A172 (cell line): ENCODE data around the gene SLC12A6. TPM values are rescaled to one million over a fixed set of nuclear protein-coding genes. Genes with fewer than 3 reads are reported as not detected.
"Not testable (repeated sequence)": the region's sequence is repeated elsewhere in the genome, so short reads cannot be mapped to it uniquely, and the experiment has no call there.

Source experiments
- DNase-seq: peaks from one replicate; pipeline ENCODE4 v3.0.0-alpha.2; 2015; ENCODE audit warnings: low spot score
- total RNA-seq: library from RNA; depleted of rRNA; stranded (reverse); fragments of >200 nt; shearing (Covaris generic); gene quantifications from 2 replicates; pipeline ENCODE4 v1.2.3, GENCODE V29; 2014; rRNA removed

The SLC12A6 gene
- 5.7 and 7.6 TPM in 2 replicates for total RNA-seq

DNA sequence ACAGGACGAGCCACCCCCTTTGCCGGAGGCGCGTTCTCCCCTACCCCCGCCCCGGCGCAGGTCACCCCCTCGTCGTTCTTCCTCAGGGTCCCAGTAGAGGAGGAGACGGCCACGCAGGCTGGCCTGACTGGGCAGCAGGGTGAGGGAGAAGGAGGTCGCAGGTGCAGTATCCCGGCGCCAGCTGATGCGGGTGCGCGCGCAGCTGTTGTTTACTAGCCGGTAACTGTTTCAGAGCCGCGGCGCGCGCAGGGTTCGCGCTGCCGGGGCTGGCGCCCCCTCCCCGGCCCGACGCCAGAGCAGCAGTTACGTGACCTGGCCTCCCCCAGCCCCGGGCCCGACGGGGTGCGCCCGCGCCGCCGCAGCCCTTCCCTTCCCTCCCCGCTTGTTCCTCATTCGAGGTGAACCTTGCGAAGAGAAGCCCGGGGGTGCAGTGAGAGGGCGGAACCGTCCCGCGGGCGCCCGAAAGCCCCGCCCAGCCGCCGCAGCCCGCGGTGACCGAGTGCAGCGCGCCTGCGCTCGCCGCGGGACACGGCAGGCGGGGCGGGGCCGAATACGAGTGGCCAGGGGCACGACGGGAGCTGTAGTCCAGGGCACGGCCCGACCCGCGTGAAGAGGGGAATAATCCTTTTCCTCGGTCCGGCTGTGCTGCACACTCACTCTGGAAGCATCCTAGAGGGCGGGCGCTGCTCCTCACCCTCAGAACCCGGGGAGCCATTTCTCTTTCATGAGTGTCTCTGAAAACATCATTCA is at the start of gene SLC12A6:
TSS of gene SLC12A6 (minus strand) at position 225 of the 750 bp plus-strand sequence. CDS start 1,101 bp downstream, outside the sequence.
- peak; percentile 87 for DNase-seq

DNA sequence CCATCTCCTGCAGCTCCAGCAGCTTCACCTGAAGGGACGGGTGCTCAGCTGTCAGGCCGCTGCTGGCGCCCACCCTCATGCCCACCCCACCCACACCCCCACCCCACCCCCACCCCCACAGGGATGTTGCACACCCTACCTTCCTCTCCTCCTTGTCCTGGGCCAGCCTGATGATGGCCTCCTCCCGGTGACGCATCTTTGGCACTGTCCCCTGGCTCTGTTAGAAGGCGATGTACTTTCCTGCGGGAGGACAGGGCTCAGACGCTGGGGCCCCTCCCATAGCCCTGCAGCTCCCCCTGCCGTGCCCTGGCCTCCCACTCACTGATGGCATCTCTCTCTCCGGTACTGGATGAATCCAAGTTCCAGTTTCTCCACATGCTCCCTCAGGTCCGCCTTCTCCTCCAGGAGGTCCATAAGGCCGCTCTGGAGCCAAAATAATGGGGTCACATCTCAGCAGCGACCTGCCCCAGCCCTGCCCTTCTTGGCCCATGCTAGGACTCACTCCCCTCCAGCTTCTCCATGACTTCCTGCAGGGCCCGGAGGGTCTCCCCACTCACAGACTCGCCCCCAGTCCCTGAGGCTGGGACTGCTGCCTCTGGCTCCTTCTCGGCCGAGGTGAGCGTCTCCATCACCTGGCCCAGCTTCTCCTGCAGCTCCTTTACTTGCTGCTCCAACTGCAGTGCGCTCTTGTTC is 44.4 kb upstream of the SLC12A6 start:
- DNase-seq = not testable (repeated sequence)

DNA sequence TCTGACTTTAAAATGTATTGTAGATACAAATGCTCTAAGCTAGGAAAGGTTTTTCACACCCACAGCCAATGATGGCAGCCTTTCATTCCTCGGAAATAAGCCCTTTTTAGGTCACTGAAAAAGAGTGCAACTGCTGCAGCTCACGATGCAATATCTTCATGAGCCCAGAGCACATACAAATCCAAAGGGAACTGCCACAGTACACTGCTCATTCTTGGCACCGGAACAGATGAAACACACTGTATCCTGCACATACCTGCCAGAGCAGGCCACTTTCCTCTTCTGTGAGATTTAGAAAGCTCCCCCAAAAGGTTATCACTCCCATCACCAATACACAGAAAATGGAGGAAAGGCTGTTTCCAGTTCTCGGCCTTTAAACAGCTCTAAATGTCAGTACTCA is 42.9 kb upstream of the SLC12A6 start:
- not testable (repeated sequence) for DNase-seq

DNA sequence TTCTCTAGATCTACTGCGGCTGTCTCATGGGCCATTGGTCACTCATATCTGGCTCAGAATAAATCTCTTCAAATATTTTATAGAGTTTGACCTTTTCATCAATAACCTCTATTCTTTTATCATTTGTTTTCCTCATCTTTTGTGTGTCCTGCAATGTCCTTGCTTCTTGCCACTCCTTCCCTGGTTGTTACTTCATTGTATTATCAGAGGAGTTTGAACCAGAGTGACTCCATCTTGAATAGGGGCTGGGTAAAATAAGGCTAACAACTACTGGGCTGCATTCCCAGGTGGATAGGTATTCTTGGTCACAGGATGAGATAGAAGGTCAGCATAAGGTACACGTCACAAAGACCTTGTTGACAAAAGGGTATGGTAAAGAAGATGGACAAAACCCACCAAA is 39.3 kb upstream of the SLC12A6 start:
- no peak for DNase-seq

DNA sequence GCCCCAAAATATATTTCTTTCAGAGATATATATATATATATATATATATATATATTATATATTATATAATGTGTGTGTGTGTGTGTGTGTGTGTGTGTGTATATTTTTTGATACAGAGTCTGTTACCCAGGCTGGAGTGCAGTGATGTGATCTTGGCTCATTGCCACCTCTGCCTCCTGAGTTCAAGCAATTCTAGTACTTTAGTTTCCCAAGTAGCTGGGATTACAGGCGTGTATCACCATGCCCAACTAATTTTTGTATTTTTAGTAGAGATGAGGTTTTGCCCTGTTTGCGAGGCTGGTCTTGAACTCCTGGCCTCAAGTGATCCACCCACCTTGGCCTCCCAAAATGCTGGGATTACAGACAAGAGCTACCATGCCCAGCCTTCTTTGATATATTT is 38.0 kb upstream of the SLC12A6 start:
- DNase-seq = not testable (repeated sequence)

DNA sequence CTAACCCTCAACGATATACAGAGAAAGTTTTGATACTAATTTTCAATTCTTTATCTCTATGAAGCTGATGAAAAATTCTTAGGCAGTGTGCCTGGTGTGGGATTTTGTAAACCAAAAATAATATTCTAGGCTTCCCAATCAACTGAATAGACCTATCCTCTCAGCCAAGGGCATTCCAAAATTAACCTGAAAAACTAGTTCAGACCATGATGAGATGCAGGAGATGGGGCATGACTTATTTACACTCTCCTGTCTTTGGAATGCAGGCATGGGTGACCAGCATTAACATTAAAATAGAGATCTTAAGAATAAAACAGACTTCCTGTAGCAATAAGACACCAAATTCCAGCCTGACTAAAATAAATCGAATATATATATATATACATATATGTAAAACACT is 37.2 kb upstream of the SLC12A6 start:
- no peak for DNase-seq

DNA sequence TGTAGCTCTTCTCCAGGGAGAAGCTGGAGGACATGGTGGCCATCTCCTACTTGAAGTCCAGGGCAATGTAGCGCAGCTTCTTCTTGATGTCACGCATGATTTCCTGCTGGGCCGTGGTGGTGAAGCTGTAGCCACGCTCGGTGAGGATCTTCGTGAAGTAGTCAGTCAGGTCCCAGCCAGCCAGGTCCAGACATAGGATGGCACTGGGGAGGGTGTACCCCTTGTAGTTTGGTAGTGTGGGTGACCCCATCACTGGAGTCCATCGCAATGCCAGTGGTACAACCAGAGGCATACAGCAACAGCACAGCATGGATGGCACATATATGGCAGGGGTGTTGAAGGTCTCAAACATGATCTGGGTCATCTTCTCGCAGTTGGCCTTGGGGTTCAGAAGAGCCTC is 36.4 kb upstream of the SLC12A6 start:
- DNase-seq = no peak

DNA sequence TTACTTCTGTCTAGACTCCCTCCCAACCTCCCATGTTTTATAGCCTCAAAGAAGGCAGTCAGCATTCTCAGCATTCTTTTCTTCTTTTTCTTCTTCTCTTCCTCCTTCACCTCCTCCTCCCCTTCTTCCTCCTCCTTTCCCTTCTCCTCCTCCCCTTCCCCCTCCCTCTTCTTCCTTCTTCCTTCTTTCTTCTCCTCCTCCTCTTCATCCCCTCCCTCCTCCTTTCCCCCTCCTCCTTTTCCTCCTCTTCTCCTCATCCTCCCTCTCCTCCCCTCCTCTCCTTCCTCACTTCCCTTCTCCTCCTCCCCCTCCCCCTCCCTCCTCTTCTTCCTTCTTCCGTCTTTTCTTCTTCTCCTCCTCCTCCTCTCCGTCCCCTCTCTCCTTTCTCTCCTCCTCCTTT is 33.1 kb upstream of the SLC12A6 start:
- DNase-seq = no peak

DNA sequence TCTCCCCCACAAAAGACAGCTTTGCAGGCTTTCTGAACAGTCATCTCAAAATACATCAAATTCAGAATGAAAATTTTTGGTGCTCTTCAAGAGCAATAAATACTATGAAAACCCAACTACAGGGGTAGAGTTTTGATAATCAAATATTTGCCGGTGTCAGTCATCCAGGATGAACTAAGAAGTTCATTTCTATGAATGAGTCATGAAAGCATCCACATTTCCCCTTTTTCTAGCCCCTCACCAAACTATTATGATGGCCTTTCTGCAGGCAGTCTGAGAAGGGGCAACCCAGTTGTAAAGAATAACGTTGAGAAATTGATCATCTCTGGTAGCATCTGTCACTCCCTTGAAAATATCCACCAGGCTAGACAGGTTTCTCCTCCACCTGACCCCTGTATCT is 32.5 kb upstream of the SLC12A6 start:
- DNase-seq = no peak

DNA sequence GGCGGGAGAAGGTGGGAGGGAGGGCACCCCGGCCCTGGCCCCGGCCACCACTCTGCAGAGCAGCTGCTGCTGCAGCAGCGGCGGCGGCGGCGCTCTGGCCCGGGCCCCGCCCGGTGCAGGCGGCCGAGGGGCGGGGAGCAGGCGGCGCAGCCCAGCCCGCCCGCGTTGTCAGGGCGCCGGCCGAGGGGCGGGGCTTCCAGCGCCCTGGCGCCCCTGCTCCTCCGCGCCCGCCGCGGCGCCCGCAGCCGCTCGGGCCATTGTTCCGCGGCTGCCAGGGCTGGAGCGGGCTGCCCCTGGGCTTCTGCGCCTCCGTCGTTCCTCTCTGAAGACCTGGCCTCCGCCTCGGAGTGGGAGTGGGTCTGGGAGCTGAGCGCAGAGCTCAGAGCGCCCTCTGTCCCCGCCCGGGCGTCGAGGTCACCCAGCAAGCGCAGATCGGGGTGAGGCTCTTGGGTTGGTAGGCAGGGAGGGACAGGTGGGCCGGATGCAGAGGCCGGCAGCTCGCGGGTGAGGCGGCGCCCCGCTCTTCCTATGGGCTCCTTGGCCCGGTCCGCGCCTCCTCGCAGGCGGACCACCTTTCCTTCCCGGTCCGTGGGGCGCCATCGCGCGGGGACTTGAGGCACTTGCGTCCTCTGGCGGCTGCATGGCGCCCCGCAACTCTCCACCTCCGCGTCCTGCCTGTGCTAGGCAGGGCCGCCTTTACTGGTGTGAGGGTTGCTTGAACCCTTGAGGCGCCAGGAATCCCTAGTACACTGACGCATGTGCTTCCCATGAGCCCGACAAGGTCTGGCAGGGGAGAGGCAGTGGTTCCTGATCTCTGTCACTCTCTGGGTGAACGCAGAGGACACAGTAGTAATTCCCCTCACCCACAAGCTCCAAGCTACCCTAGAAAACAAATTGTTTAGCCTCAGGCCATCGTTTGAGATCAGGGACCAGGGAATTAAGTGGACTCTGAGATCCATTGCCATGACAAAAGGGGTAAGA is 29.8 kb upstream of the SLC12A6 start, which contains the start of gene LPCAT4:
TSS of gene LPCAT4 (minus strand) at position 96 of the 981 bp plus-strand sequence. CDS start 96 bp downstream, outside the sequence.
- peak; percentile 75 for DNase-seq

DNA sequence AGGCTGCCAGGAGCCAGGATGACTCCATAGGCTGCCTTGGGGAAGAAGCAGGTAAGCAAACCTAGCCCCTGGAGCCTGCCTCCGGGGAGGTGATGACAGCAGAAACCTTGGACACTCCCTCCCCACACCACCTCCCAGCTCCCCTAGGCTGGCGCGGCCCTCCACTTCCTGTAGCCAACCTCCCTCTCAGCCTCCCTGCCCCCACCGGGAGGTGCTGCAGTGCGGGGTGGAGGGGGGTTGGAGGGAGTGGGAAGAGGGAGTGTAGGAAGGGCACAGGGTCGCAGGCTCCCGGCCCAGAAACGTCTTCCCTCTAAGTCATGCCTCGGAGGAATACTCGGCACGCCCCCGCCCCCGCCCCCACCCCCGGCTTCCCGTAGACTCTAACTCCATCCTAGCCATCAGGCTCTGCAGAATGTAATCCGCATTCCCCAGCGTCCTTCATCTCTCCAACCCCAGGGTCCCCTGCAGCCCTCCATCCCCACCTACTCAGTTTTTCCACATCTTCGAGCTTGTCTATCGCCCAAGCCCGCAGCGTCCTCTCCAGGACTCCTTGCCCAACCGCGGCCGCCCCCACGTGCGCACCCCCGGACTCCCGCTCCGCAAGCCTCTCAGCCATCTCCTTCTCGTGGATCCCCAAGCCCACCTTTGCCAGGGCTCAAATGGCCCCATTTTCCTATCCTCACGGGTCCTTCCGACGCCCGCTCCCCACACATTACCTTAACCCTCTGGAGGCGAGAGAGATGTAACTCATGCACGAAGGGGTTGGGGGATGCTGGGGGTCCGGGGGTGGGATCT is 28.9 kb upstream of the SLC12A6 start:
- DNase-seq = peak; percentile 51

DNA sequence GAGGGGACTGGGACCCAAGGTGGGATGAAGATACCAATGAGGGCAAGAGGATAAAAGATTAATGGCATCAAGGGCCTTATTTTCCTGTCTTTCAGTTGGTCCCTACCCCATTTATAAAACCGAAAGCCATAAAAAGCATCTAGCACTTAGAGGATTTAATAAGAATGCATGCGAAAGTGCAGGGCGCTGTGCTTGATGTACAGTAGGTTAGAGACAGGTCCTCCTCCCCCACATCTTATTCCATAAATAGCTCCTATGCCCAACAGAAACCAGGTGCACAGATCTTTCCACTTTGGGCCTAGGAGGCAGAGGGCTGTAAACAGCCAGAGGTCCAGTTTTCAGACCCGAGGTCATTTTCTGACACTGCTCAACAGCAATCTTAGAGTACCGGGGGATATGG is 28.3 kb upstream of the SLC12A6 start:
- no peak for DNase-seq

DNA sequence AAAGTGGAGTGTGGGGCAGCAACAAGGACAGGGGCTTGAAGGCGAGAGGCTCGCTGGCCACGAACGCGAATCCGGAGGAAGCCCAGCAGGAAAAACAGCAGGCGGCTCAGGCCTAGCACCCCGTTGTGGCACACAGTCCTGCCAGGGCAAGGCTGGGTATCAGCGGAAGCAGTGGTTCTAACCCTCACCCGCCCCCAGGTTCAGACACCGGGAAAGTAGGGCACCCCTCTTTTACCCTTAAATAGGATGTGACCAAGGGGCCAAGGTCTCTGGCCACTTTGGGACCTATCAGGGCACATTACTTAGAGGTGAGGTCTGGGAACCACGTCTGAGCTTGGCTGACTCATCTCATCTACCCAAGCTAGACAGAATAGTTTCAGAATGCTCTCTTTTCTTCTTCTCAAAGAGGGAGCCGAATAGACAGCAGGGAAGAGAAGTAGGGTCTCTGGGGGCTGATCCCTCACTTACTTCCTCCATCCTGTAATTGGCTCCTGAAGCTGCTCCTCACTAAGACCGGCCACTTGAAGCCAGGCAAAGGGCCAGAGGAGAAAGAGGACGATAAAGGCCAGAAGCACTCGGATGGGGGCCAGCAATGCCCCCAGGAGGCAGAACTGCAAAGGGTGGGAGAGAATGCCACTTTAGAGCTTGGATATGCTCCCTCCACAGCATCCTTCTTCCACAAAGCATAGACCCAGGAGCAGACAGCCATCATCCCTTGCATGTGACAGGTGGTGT is 27.7 kb upstream of the SLC12A6 start:
- DNase-seq = no peak

DNA sequence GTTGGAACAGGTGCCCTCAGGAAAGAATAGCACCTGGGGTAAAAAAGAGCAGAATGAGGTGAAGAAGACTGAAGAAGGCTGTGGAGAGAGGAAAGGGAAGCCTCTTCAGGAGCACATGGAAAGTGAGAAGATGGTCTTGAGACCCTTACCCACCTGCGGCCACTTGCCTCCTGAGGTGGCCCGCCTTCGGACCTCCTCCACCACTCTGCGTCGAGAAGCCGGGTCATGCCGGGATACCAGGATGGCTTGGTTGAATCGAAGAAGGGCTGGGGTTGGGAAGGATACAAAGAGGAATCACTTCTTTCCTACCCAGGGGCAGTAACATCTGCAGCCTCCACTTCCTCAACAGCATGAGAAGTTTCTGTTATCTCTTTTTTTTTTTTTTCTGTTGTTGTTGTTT is 26.5 kb upstream of the SLC12A6 start:
- no peak for DNase-seq

DNA sequence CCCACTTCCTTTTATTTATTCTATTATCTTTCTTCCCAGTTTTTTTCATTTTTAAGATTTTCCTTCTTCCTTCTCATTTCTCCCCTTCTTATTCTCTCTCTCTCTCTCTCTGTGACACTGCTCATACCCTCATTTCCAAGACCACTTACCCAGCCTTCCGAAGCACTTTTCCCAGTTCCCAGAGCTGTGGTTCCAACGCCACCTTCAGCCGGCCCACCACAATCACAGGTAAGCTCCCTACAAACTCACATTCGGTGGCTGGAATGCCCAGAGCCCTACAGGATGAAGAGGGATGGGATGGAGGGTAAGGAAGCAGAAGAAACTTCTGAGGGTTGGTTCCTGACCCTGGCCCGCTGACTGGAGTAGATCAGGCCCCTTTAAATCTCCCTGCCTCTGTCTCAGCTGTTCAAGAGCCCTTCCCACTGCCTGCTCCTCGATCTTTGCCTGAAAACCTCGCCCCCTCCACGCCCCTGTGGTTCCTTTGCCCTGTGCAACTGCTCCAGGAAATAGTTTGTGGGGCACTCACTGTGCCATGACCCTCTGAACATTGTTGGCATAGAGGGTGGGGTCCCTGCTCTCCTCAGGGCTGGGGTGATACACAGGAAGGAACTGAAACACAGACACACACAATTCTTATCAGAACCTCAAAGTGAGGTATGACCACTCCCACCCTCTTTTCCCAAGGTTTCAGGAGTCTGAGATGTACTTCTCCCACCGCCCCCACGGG is 24.6 kb upstream of the SLC12A6 start:
- DNase-seq = no peak

DNA sequence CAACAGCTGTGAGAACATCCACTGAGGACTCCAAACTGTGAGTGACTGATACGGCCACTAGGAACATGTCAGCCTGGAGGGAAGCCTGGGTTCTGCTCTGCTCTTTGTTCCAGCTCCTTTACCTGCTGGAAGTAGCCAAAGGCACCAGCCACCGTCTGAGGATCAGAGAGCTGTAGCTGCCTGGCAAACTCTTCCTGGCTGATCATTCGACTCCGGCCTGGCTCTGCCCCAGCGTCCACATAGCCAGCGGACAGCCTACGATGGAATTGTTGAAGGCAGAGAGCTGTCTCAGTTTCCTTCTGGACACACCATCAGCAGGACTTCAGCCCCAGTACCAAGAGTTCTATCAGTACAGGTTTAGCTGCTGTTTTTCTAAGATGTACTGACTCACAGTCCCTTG is 23.7 kb upstream of the SLC12A6 start:
- no peak for DNase-seq

DNA sequence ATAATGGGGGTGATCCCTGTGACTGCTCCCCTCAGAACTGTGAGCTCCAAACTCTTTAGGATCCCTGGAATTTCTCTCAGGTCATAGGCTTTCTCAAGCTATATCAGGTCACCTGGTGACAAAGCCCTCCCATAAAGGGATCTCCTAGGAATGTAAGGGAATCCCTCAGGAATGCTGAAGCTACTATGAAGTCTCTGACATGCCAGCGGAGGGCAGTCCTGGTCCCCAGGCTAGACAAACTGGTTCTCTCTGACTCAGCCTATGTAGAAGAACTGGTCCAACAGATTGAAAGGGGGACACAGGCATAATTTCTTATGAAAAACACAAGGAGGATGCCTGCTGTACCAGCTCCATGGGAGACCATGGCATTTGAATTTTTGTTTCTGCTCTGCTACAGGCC is 22.7 kb upstream of the SLC12A6 start:
- DNase-seq = no peak

DNA sequence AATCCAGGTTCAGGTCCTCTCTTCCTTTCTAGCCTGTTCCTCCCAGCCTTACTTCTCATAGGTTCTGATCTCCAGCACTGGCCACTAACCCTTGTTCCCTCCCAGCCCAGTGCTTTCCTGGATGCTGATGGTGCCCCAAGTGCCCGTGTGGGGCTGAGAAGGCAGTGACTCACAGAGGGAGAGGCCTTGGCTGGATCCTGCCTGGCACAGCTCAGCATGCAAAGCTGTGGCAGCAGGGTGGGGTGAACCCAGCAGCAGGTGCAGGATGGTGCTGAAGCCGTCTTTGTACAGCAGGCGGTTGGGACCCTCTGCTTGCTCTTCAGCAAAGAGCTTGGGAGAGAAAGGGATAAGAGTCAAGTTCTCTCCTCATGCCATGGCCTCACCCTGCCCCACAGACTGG is 21.8 kb upstream of the SLC12A6 start:
- no peak for DNase-seq

DNA sequence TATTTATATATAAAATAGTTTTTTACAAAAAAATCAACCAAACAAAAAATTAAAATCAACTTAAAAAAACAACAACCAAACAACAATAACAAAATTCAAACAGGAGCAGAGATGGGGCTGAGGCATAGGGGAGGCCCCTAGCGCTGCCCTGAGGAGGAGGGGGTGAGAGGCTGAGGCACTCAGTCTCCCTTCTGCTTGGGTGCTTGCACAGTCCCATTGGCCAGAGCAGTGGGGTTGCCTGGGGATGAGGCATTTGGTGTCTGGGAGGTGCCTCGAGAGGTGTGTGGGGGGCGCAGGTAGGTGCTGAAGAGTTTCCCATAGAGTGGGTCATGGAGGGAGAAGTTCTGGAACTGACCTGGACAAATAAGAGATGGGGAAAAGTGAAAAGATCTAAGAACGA is 21.4 kb upstream of the SLC12A6 start:
- DNase-seq = no peak

DNA sequence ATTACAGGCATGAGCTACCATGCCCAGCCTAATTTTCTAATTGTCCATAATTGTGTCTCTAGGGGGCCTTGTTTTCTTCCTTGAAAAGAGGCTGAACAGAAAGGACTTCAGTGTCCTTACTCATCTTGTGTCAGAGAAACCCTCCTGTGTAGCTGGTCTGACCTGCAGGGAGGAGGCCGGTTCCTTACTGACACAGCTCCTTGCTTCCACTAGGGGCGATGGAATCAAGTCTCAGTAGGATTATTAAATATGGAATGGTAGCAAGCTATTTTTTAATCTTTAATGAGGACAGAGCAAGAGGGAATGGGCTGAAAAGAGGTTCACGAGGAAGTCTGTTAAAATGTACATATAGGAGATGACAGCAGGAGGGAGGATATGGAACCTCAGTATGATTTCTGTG is 20.8 kb upstream of the SLC12A6 start:
- DNase-seq = no peak
